Body of pancreas (tissue), 4 donors: ENCODE measurements around the gene LRRC15.

Experiments used
- POLR2A ChIP-seq, 3 donors: fragments of 450-650 bp; IDR thresholded peaks; one replicate each; pipeline ENCODE4 v1.6.1; 2016; ENCODE audit warnings: antibody characterized with exemption in 3 of 3, mild to moderate bottlenecking in 2 of 3
- TF ChIP-seq, protein P1 (sequence below), 7 experiments: fragments of 450-650 bp in 4 of 7; fragments of 200-600 bp in 3 of 7; sonication (generic) in 3 of 7; IDR thresholded peaks; one replicate each; pipeline ENCODE4 v1.5.1; 2016 to 2019; ENCODE audit warnings: antibody characterized with exemption in 7 of 7

DNA sequence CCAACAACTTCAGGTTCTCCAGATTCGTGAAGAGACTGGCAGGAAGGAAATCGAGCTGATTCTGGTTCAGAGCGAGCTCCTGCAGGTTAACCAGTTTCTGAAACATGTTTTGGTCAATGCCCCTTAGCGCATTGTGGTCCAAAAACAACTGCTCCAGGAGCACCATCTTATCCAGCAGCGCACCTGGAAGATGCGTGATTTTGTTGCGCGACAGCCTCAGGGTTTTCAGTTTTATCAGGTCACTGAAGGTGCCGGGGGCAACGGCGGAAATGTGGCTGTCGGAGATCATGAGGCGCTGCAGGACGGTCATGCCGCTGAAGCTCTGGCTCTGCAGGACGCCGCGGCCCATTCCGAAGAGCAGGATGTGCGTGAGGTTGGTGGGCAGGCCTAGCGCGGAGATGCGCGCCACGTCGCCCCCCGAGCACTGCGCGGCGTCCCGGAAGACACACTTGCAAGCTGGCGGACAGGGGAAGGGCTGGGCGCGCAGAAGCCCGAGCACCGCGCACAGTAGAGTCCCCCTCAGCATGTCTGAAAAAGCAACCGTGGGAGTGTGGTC, 28.3 kb upstream of the LRRC15 start:
- TF ChIP-seq, protein P1, sequence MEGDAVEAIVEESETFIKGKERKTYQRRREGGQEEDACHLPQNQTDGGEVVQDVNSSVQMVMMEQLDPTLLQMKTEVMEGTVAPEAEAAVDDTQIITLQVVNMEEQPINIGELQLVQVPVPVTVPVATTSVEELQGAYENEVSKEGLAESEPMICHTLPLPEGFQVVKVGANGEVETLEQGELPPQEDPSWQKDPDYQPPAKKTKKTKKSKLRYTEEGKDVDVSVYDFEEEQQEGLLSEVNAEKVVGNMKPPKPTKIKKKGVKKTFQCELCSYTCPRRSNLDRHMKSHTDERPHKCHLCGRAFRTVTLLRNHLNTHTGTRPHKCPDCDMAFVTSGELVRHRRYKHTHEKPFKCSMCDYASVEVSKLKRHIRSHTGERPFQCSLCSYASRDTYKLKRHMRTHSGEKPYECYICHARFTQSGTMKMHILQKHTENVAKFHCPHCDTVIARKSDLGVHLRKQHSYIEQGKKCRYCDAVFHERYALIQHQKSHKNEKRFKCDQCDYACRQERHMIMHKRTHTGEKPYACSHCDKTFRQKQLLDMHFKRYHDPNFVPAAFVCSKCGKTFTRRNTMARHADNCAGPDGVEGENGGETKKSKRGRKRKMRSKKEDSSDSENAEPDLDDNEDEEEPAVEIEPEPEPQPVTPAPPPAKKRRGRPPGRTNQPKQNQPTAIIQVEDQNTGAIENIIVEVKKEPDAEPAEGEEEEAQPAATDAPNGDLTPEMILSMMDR (IDR thresholded peaks at IDR 0.05) = no peak
- TF ChIP-seq POLR2A (IDR thresholded peaks at IDR 0.05) = no peak
